H1 (cell line): ENCODE measurements around the gene ZDHHC23. TPM values are rescaled to one million over a fixed set of nuclear protein-coding genes. Genes with fewer than 3 reads are reported as not detected.

Experiments used
- CTCF ChIA-PET: fragments of 300-600 bp; sonication (Branson Sonifier 250); formaldehyde crosslinking; loops from one replicate; lab custom pipeline; 2021; ENCODE audit not compliant: partially characterized antibody; lab: Charles Lee
- POLR2A ChIA-PET: fragments of 300-600 bp; sonication (Branson Sonifier 250); formaldehyde crosslinking; loops from one replicate; lab custom pipeline; 2021; ENCODE audit warnings: inconsistent platforms; ENCODE audit not compliant: partially characterized antibody; lab: Charles Lee
- DNase-seq, 2 experiments: peaks; one replicate each; pipeline versions ENCODE4 v3.0.0 to v3.0.0-alpha.2; 2010 to 2022; ENCODE audit warnings: low spot score in 2 of 2, low read depth in 1 of 2, mixed read lengths in 1 of 2
- FAIRE-seq: peaks from 2 replicates; lab custom pipeline; 2011; peaks lifted over from hg19 to GRCh38; lab: Jason Lieb, UNC
- H2AFZ ChIP-seq: 2 replicates; pipeline ENCODE4 v1.8.1; 2012; ENCODE audit warnings: low read length, inconsistent platforms
- H2AK5ac ChIP-seq: 2 replicates; pipeline ENCODE4 v1.6.1; 2013; ENCODE audit warnings: low read depth, low read length
- H2BK120ac ChIP-seq: replicated peaks from 2 replicates; pipeline ENCODE3; 2013; ENCODE audit warnings: low read depth, low read length, inconsistent platforms
- H2BK12ac ChIP-seq: 2 replicates; pipeline ENCODE4 v1.6.1; 2013; ENCODE audit warnings: low read depth, low read length
- H2BK15ac ChIP-seq: 2 replicates; pipeline ENCODE4 v1.6.1; 2013; ENCODE audit warnings: low read length
- H2BK20ac ChIP-seq: 2 replicates; pipeline ENCODE4 v1.6.1; 2013; ENCODE audit warnings: low read length
- H2BK5ac ChIP-seq: 2 replicates; pipeline ENCODE4 v1.6.1; 2013; ENCODE audit warnings: low read depth, low read length
- H3K14ac ChIP-seq: 2 replicates; pipeline ENCODE4 v1.6.1; 2013; ENCODE audit warnings: inconsistent platforms; ENCODE audit not compliant: insufficient read length
- H3K18ac ChIP-seq: 2 replicates; pipeline ENCODE4 v1.6.1; 2013; ENCODE audit warnings: low read length; ENCODE audit errors: extremely low read depth
- H3K23ac ChIP-seq: 2 replicates; pipeline ENCODE4 v1.6.1; 2013; ENCODE audit warnings: inconsistent platforms; ENCODE audit not compliant: insufficient read length
- H3K23me2 ChIP-seq: 2 replicates; pipeline ENCODE4 v1.6.1; 2013; ENCODE audit warnings: low read depth, low read length
- H3K27ac ChIP-seq: 2 replicates; pipeline ENCODE4 v1.6.1; 2011; ENCODE audit warnings: low read depth, low read length, inconsistent platforms
- H3K27me3 ChIP-seq, 4 experiments: replicated peaks in 1 of 4; 1 replicate in 1 of 4; 2 replicates in 3 of 4; pipeline versions ENCODE4 v1.6.1 to v1.8.1; 2011 to 2013; ENCODE audit warnings: low read length in 3 of 4, mild to moderate bottlenecking in 3 of 4, inconsistent platforms in 2 of 4, mixed read lengths in 2 of 4, moderate library complexity in 1 of 4; ENCODE audit not compliant: control insufficient read depth in 3 of 4, insufficient read depth in 3 of 4; ENCODE audit errors: extremely low read depth in 1 of 4
- H3K36me3 ChIP-seq, 4 experiments: 2 replicates each; pipeline versions ENCODE4 v1.6.1 to v1.8.1; 2011 to 2013; ENCODE audit warnings: mild to moderate bottlenecking in 4 of 4, low read length in 3 of 4, moderate library complexity in 2 of 4, control low read depth in 1 of 4, inconsistent platforms in 1 of 4; ENCODE audit not compliant: insufficient read depth in 4 of 4, control insufficient read depth in 2 of 4
- H3K4ac ChIP-seq: replicated peaks from 2 replicates; pipeline ENCODE3; 2013; ENCODE audit warnings: low read length, low read depth, mixed read lengths, inconsistent platforms; ENCODE audit not compliant: insufficient read length
- H3K4me1 ChIP-seq, 4 experiments: replicated peaks in 1 of 4; 1 replicate in 1 of 4; 2 replicates in 3 of 4; pipeline versions ENCODE4 v1.6.1 to v1.8.1; 2011 to 2013; ENCODE audit warnings: low read length in 3 of 4, inconsistent platforms in 2 of 4, mixed read lengths in 1 of 4; ENCODE audit not compliant: insufficient read depth in 4 of 4, control insufficient read depth in 3 of 4
- H3K4me2 ChIP-seq, 2 experiments: 2 replicates each; pipeline versions ENCODE4 v1.6.1 to v1.8.1; 2011 to 2013; ENCODE audit warnings: low read depth in 2 of 2, low read length in 2 of 2, control low read depth in 1 of 2, inconsistent platforms in 1 of 2, mild to moderate bottlenecking in 1 of 2; ENCODE audit not compliant: insufficient read depth in 1 of 2
- H3K4me3 ChIP-seq, 4 experiments: fragments of 200-600, 300-600 bp in 1 of 4; sonication (generic), shearing (Covaris generic), sonication (Bioruptor Twin) in 1 of 4; 2 replicates each; pipeline versions ENCODE4 v1.5.1 to v1.8.1; 2011 to 2016; ENCODE audit warnings: low read length in 4 of 4, low read depth in 3 of 4, control low read depth in 2 of 4, inconsistent platforms in 2 of 4, mild to moderate bottlenecking in 2 of 4, mixed read lengths in 1 of 4, moderate library complexity in 1 of 4; ENCODE audit not compliant: insufficient read depth in 2 of 4; ENCODE audit errors: extremely low read depth in 1 of 4
- H3K56ac ChIP-seq: replicated peaks from 2 replicates; pipeline ENCODE3; 2013; ENCODE audit warnings: low read depth, mild to moderate bottlenecking, mixed read lengths, low read length, inconsistent platforms; ENCODE audit not compliant: insufficient read length
- H3K79me1 ChIP-seq: 2 replicates; pipeline ENCODE4 v1.6.1; 2013; ENCODE audit warnings: low read depth, low read length, control low read depth
- H3K79me2 ChIP-seq, 2 experiments: 2 replicates each; pipeline versions ENCODE4 v1.6.1 to v1.8.1; 2012 to 2013; ENCODE audit warnings: low read length in 2 of 2, mild to moderate bottlenecking in 2 of 2, inconsistent platforms in 1 of 2; ENCODE audit not compliant: insufficient read depth in 2 of 2, control insufficient read depth in 1 of 2
- H3K9ac ChIP-seq, 4 experiments: replicated peaks in 1 of 4; 1 replicate in 1 of 4; 2 replicates in 3 of 4; pipeline versions ENCODE4 v1.6.1 to v1.8.1; 2011 to 2013; ENCODE audit warnings: low read depth in 3 of 4, low read length in 3 of 4, control low read depth in 2 of 4, mild to moderate bottlenecking in 2 of 4, moderate library complexity in 2 of 4, inconsistent platforms in 1 of 4; ENCODE audit errors: extremely low read depth in 1 of 4
- H3K9me3 ChIP-seq, 2 experiments: 2 replicates each; pipeline versions ENCODE4 v1.6.1 to v1.8.1; 2012 to 2013; ENCODE audit warnings: mild to moderate bottlenecking in 2 of 2, moderate library complexity in 2 of 2, control low read depth in 1 of 2, inconsistent platforms in 1 of 2, low read depth in 1 of 2, low read length in 1 of 2, mixed read lengths in 1 of 2; ENCODE audit not compliant: insufficient read depth in 2 of 2
- H4K20me1 ChIP-seq, 2 experiments: replicated peaks in 1 of 2; 2 replicates each; pipeline versions ENCODE3 to v1.8.1; 2011 to 2013; ENCODE audit warnings: inconsistent platforms in 2 of 2, low read length in 2 of 2, mild to moderate bottlenecking in 1 of 2; ENCODE audit not compliant: insufficient read depth in 2 of 2, control insufficient read depth in 1 of 2
- H4K5ac ChIP-seq: 2 replicates; pipeline ENCODE4 v1.6.1; 2013; ENCODE audit warnings: low read length, low read depth, mixed read lengths, inconsistent platforms; ENCODE audit not compliant: insufficient read length
- H4K8ac ChIP-seq: 2 replicates; pipeline ENCODE4 v1.8.0; 2013; ENCODE audit warnings: mild to moderate bottlenecking, moderate library complexity, low read length, inconsistent platforms; ENCODE audit not compliant: insufficient read depth; ENCODE audit errors: extremely low read depth
- H4K91ac ChIP-seq: replicated peaks from 2 replicates; pipeline ENCODE3; 2013; ENCODE audit warnings: low read length, mixed read lengths, inconsistent platforms; ENCODE audit not compliant: insufficient read length
- ASH2L ChIP-seq: fragments of 200-600, 300-600 bp; sonication (generic); IDR thresholded peaks from one replicate; pipeline ENCODE4 v1.7.1; 2017; ENCODE audit warnings: low read length
- CBX8 ChIP-seq: fragments of 300-800, 300-1000 bp; sonication (generic); IDR thresholded peaks from 2 replicates; pipeline ENCODE4 v1.7.1; 2016; ENCODE audit warnings: low read depth, low read length, borderline replicate concordance
- CTBP2 ChIP-seq: IDR thresholded peaks from 2 replicates; pipeline ENCODE4 v1.7.0; 2011; ENCODE audit warnings: borderline replicate concordance, mild to moderate bottlenecking, moderate library complexity, mixed read lengths, low read length; ENCODE audit not compliant: insufficient read depth, insufficient read length
- EZH2 ChIP-seq: fragments of 200-600 bp; sonication (generic); IDR thresholded peaks from 2 replicates; pipeline ENCODE4 v1.7.1; 2012; ENCODE audit warnings: low read depth, mild to moderate bottlenecking, moderate library complexity, low read length, inconsistent platforms; ENCODE audit not compliant: severe bottlenecking
- HDAC2 ChIP-seq, 2 experiments: fragments of 300-600 bp in 1 of 2; sonication (generic) in 1 of 2; IDR thresholded peaks; 2 replicates each; pipeline ENCODE4 v1.6.1; 2011 to 2012; ENCODE audit warnings: low read depth in 2 of 2, low read length in 2 of 2, mild to moderate bottlenecking in 2 of 2, moderate library complexity in 2 of 2, borderline replicate concordance in 1 of 2, inconsistent platforms in 1 of 2
- PHF8 ChIP-seq: fragments of 200-600 bp; sonication (generic); conservative IDR thresholded peaks from 2 replicates; pipeline ENCODE4 v1.7.1; 2012; ENCODE audit warnings: low read depth, mild to moderate bottlenecking, inconsistent platforms, low read length, moderate library complexity
- POLR2AphosphoS5 ChIP-seq: IDR thresholded peaks from 2 replicates; pipeline ENCODE4 v1.6.1; 2011; ENCODE audit warnings: low read depth, low read length
- SAP30 ChIP-seq: fragments of 300-600 bp; sonication (generic); IDR thresholded peaks from 2 replicates; pipeline ENCODE4 v1.7.1; 2012; ENCODE audit warnings: low read length, moderate library complexity, mild to moderate bottlenecking, inconsistent platforms; ENCODE audit not compliant: insufficient read depth, insufficient replicate concordance
- SIX5 ChIP-seq: IDR thresholded peaks from 2 replicates; pipeline ENCODE4 v1.6.1; 2011; ENCODE audit warnings: mild to moderate bottlenecking, low read depth, low read length
- TAF1 ChIP-seq: IDR thresholded peaks from 2 replicates; pipeline ENCODE4 v1.6.1; 2011; ENCODE audit warnings: mild to moderate bottlenecking, low read depth, low read length
- TBP ChIP-seq: IDR thresholded peaks from 2 replicates; pipeline ENCODE4 v1.6.1; 2011; ENCODE audit warnings: low read depth, low read length, improper control_type of control experiment
- TCF12 ChIP-seq: IDR thresholded peaks from 2 replicates; pipeline ENCODE4 v1.6.1; 2011; ENCODE audit warnings: low read depth, mild to moderate bottlenecking, low read length
- TEAD4 ChIP-seq: IDR thresholded peaks from 2 replicates; pipeline ENCODE4 v1.6.1; 2012; ENCODE audit warnings: low read depth, low read length, inconsistent platforms, mixed read lengths
- ZNF274 ChIP-seq: IDR thresholded peaks from 2 replicates; pipeline ENCODE4 v1.7.0; 2012; ENCODE audit warnings: low read length, borderline replicate concordance; ENCODE audit errors: extremely low read depth
- WGBS, 2 experiments: shearing (Covaris generic) in 1 of 2; methylation state at CpG; one replicate each; pipeline versions ENCODE4 v1.1.6 to v1.1.7; 2013 to 2015; ENCODE audit warnings: low lambda C conversion rate in 2 of 2, mixed read lengths in 2 of 2, inconsistent platforms in 1 of 2, low coverage in 1 of 2, missing lambda C conversion rate in 1 of 2; ENCODE audit not compliant: insufficient replicate concordance in 2 of 2, insufficient coverage in 1 of 2, insufficient read length in 1 of 2; ENCODE audit errors: extremely low coverage in 1 of 2, missing lambda C conversion rate in 1 of 2; 5-methylcytosine and 5-hydroxymethylcytosine counted together
- polyA plus RNA-seq, 7 experiments: library from polyadenylated mRNA; depleted of rRNA in 3 of 7; stranded (reverse) in 5 of 7; unstranded in 2 of 7; fragments of >200 nt in 5 of 7; fragments of 200-250 nt in 2 of 7; gene quantifications; 1 replicate in 5 of 7; 2 replicates in 1 of 7; 4 replicates in 1 of 7; pipeline versions ENCODE4 v1.2.1 to v1.2.3, GENCODE V29; 2011 to 2013; ENCODE audit warnings: missing spikeins in 2 of 7, mixed read lengths in 2 of 7
- total RNA-seq: library from RNA; stranded (reverse); fragmentation: NEBNext Ultra II Directional; extraction: Animal tissue kit (Norgen Biotek cat#: 25700); gene quantifications from 2 replicates; pipeline ENCODE4 v1.2.1, GENCODE V29; 2021

ZDHHC23 gene
- total and polyA plus RNA-seq, 2 of the 8 experiments (the other 6 are each of a cell fraction or from before 2014, with no cell fraction given), result 6.2 to 15.7 TPM

DNA sequence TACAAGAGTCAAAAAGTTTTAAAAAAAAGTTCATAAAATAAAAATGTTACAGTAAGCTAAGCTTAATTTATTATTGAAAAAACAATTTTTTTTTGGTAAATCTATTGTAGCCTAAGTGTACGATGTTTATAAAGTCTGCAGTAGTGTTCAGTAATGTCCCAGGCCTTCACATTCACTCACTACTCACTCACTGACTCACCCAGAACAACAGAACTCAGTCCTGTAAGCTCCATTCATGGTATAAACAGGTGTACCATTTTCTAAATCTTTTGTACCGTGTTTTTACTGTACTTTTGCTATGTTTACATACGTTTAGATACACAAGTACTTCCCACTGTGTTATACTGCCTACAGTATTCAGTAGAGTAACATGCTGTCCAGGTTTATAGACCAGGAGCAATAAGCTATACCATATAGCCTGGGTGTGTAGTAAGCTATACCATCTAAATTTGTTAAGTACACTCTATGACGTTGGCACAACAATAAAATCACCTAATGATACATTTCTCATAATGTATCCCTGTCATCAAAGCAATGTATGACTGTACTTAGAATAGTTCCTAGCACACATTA, 41.2 kb upstream of the ZDHHC23 start:
- Histone ChIP-seq H4K8ac (no peak overlapping the region), H2AFZ (no peak overlapping the region), H4K20me1 (no peaks in the 10 kb centered on the region), H2BK5ac (no peak overlapping the region), H2BK12ac (no peak overlapping the region), H3K79me2 (no peaks in the 10 kb centered on the region), H3K4me1 (no peaks in the 10 kb centered on the region), H4K91ac (no peak overlapping the region), H4K5ac (no peak overlapping the region), H2BK20ac (no peak overlapping the region), H3K9ac (no peak overlapping the region), H3K56ac (no peak overlapping the region), H3K14ac (no peak overlapping the region), H3K27me3 (no peaks in the 10 kb centered on the region), H2AK5ac (no peak overlapping the region), H3K4ac (no peak overlapping the region), H3K79me1 (no peaks in the 10 kb centered on the region), H3K36me3 (no peaks in the 10 kb centered on the region), H3K18ac (no peak overlapping the region), H3K4me2 (no peak overlapping the region), H3K9me3 (peaks cover 0 to 5% of the 10 kb centered on the region in 2 experiments; a peak in 1 of 4 replicates), H3K23me2 (no peaks in the 10 kb centered on the region), H3K23ac (no peak overlapping the region), H2BK120ac (no peak overlapping the region), H3K4me3 (no peak overlapping the region), H3K27ac (no peak overlapping the region), H2BK15ac (no peak overlapping the region)
- DNase-seq (no peak), FAIRE-seq (no peak)
- CTCF ChIA-PET, result interaction anchor here (1.0 to 2.5 kb wide), 3 partner anchors 61 to 413 kb away, joined by 3 to 17 read pairs (median 4); no protein-coding TSS in a partner anchor
- 81% methylated on average over 4 of the region's 4 CpGs; no CpG with 5 or more reads in 1 of the 2 experiments for WGBS, 2 experiments
- POLR2A ChIA-PET, result interaction anchor here (0.6 kb wide), 1 partner anchor 42 kb away, joined by 3 read pairs; no protein-coding TSS in a partner anchor
- TF ChIP-seq TAF1 (no peak), SIX5 (no peak), CTBP2 (no peak), HDAC2 (IDR thresholded peaks at IDR 0.05; ENCODE audit: borderline replicate concordance in 1 of 2, low read depth in 2 of 2, low read length in 2 of 2) (no peak), ZNF274 (no peak), EZH2 (no peak), PHF8 (no peak), TBP (no peak), TEAD4 (no peak), SAP30 (no peak), TCF12 (no peak), ASH2L (no peak), POLR2AphosphoS5 (no peak), CBX8 (no peak)
